ENCODE measurements around the gene FN3KRP. TPM values are rescaled to one million over a fixed set of nuclear protein-coding genes. Genes with fewer than 3 reads are reported as not detected.

The FN3KRP gene
- 32.1 and 37.7 TPM in 2 replicates for total RNA-seq (2014; rRNA removed)
- polyA plus RNA-seq (2012), result 74.3 TPM

- peak; percentile 89 for DNase-seq (ENCODE audit: low read depth)
These were observed at the start of gene FN3KRP for GRCh38 chr17:82716203-82717010. Gene FN3KRP, plus strand, starts transcription at chr17:82716706. Its CDS starts 50 bp downstream, at chr17:82716756.

DNA sequence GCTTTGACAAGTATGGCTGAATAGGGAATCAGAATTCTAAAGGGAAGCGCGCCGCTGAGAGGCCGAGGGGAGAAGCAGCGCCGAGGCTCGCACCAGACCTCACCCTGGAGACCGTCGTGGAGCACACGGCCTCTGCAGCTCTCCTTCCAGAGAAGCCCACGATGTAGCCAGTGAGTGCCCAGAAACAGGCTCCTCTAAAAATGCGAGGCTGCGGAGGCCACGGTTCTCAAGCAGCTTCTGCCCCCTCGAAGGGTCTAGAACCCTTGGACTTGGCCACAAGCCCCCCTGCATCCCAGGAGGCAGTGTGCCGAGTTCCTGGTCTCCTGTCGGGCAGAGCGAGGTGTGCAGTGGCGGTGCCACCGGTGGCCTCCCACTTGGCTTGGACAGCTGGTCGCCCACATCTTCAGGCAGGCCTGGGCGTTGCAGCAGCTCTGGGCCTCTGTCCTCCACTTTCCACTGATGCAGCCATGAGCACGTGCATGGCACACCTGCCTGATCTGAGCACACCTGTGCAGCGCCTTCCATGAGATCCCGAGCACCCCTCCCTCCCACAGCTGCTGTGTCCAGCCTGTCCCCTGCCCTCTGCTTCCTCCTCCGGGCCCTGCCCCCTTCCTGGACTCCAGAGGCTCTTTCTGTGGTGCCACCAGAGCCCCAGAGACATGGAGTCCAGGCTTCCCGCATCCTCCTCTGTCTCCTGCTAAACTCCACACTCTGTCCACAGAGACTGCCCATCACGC is 49.4 kb upstream of the FN3KRP start:
- DNase-seq (ENCODE audit: low read depth), result no peak

DNA sequence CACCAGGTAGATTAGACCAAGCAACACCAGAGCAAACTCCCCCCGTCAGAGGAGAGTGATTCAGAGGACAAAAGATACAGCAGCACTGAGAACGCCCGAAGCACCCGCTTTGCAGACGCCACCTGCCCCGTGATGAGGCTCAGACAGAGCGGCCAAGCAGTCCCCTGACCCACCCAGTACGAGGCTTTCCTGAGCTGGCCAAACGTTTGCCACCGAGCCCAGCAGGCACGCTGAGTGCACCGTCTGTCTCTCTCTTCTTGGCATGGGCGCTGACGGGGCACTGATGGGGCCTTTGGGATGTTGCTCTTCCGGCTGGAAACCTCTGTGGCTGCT is 48.9 kb upstream of the FN3KRP start:
- no peak for DNase-seq (ENCODE audit: low read depth)

DNA sequence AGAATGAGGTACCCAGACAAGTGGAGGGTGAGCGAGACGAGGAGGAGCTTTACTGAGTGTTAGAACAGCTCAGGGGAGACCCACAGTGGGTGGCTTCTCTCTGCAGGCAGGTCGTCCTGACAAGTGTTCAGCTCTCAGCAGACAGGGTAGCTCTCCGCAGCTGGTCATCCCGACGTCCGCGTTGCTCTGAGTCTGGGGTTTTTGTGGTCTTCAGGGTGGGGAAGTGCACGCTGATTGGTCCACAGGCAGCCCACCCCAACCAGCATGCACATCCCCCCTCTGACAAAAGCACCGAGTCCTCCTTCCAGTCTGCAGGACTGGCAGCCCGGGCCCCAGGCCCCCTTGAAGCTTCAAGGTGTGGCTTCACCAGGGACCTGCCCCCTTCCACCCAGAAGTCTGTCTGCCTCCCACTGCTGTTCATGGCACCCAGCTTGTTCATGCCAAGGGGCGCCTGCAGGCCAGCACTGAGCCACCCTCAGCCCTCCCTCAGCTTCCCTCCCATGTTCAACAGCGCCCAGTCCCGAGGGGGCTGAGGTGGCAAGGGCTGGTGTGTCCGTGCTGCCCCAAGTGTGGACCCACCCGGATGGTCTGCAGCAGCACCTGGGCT is 48.4 kb upstream of the FN3KRP start:
- DNase-seq (ENCODE audit: low read depth), result no peak

- peak; percentile 43 for DNase-seq (ENCODE audit: low read depth)
These were observed 47.8 kb upstream of the FN3KRP start for GRCh38 chr17:82668631-82669099.

DNA sequence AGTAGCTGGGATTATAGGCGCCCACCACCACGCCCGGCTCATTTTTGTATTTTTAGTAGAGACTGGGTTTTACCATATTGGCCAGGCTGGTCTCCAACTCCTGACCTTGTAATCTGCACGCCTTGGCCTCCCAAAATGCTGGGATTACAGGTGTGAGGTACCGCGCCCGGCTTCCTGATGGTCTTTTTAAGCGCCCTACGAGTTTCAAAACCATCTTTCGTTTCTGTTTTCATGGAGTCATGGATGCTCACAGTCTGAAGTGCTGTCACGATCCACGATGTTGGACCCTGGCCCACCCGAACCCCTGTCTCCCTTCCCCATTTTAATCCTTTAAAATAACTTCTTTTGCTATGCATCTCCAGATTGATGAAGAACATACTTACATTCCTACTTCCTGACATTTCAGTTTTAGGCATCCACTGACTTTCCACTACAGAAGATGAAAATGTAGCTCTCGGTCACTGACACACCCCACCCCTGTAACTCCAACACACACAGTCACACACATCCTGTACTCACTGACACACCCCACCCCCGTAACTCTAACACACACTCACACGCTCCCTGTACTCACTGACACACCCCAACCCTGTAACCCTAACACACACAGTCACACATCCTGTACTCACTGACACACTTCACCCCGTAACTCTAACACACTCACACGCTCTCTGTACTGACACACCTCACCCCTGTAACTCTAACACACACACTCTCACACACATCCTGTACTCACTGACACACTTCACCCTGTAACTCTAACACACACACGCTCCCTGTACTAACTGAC is 45.6 kb upstream of the FN3KRP start:
- DNase-seq (ENCODE audit: low read depth), result no peak

- no peak for DNase-seq (ENCODE audit: low read depth)
These were observed 41.6 kb upstream of the FN3KRP start for GRCh38 chr17:82674656-82675475.

GRCh38 chr17:82675476-82676245 is 40.8 kb upstream of the FN3KRP start:
- DNase-seq (ENCODE audit: low read depth), result no peak

GRCh38 chr17:82677353-82677925 is 39.1 kb upstream of the FN3KRP start:
- no peak for DNase-seq (ENCODE audit: low read depth)

DNA sequence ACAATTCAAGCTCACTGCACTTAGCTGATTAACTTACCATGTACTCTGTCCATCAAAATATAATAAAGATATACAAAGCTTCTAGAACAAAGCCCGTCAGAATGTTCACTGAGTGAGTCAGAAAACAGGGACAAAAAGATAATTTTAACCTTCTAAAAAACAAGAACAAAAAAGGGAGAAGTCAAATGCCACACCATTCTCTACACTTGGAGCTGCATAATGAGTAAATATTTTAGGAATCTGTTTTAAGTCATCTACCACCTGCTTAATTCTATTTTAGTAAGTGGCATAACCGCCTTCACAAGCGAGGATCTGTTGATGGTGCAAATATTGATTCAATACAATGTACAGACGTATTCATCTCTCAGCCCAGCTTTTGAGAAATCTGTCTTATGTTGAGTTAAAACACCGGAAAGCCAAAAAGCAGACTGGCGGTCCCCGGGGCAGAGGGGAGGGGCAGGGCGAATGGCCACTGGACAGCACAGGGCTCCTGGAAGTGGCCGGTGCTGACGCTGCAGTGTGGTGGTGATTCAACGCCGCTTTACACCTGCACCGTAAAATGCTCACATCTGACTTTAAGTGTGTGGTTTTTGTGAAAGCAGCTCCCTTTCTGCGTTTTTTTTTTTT is 38.1 kb upstream of the FN3KRP start:
- peak; percentile 47 for DNase-seq (ENCODE audit: low read depth)

- no peak for DNase-seq (ENCODE audit: low read depth)
These were observed 36.7 kb upstream of the FN3KRP start for GRCh38 chr17:82679586-82680465.

GRCh38 chr17:82681547-82681946 is 35.0 kb upstream of the FN3KRP start:
- no peak for DNase-seq (ENCODE audit: low read depth)

DNA sequence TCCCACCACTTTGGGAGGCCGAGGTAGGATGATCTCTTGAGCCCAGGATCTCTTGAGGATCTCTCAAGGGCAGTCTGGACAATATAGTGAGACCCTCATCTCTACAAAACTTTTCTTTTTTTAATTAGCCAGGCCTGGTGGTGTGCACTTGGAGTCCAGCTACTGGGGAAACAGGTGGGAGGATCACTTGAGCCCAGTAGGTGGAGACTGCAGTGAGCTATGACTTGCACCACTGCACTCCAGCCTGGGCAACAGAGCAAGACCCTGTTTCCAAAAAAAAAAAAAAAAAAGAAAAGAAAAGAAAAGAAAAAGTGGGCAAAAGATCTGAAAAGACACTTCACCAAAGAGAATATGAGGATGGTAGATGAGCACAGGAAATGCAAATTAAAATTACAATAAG is 33.0 kb upstream of the FN3KRP start:
- DNase-seq (ENCODE audit: low read depth), result no peak

- no peak for DNase-seq (ENCODE audit: low read depth)
These were observed 32.2 kb upstream of the FN3KRP start for GRCh38 chr17:82684228-82684841.

- DNase-seq (ENCODE audit: low read depth), result no peak
These were observed 31.2 kb upstream of the FN3KRP start for GRCh38 chr17:82685291-82685690.

DNA sequence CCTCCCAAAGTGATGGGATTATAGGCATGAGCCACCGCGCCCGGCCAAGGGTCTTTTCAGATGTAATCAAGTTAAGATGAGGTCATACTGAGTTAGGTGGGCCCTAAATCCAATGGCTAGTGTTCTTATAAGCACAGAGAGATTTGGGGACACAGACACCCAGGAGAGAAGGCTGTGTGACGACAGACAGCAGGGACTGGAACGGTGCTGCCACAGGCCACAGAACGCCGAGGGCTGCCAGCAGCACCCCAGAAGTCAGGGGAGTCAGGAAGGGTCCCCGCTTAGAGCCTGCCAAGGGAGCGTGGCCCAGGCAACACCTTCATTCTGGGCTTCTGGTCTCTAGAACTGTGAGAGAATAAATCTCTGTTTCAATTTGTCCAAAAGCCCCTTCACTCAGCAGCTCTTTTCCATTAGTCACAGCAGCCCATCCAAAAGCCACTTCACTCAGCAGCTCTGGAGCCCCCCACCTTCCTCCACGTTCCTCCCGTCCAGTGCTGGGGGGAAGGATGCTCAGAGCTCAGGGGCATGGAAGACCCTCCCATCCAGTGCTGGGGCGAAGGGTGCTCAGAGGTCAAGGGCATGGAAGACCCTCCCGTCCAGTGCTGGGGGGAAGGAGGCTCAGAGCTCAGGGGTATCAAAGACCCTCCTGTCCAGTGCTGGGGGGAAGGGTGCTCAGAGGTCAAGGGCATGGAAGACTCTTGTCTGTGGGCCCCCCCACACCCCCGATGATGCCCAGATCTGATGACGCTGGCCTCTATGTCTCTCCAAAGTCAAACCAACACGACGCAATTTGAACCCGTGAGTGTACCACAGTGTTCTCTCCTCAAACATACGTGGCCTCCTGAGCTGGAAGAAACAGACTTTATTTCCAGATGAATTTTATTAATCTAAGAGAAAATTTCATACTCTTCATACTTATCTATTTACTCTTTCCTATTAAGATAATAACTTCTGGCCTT is 29.9 kb upstream of the FN3KRP start:
- DNase-seq (ENCODE audit: low read depth), result no peak

Data from LHCN-M2 (cell line).